ENCODE data around the gene PGLYRP1. TPM values are rescaled to one million over a fixed set of nuclear protein-coding genes. Genes with fewer than 3 reads are reported as not detected.

Gene PGLYRP1
- total and polyA plus RNA-seq, 4 donors = 0.25 to 13.9 (median 0.76) TPM

GRCh38 chr19:46017874-46018675, 4.8 kb downstream of the PGLYRP1 start:
- Histone ChIP-seq H3K27me3 (ENCODE audit: control insufficient read depth in 4 of 4, insufficient read depth in 4 of 4, low read length in 3 of 4) (no peaks in the 10 kb centered on the region), H3K4me3 (ENCODE audit: low read depth in 1 of 3, low read length in 3 of 3) (no peak overlapping the region), H3K9ac (ENCODE audit: low read depth in 1 of 2, low read length in 2 of 2) (no peak overlapping the region), H3K4me1 (ENCODE audit: control insufficient read depth in 4 of 4, insufficient read depth in 4 of 4, low read length in 3 of 4) (peaks cover 8 to 24% (median 15%) of the 10 kb centered on the region in 4 donors), H3K36me3 (ENCODE audit: control insufficient read depth in 4 of 4, insufficient read depth in 3 of 4, low read depth in 1 of 4, low read length in 3 of 4) (peaks cover 0 to 5% (median 0%) of the 10 kb centered on the region in 4 donors), H3K9me3 (ENCODE audit: control insufficient read depth in 4 of 4, low read length in 3 of 4) (no peaks in the 10 kb centered on the region), H3K27ac (ENCODE audit: low read depth in 1 of 2, low read length in 2 of 2) (no peak overlapping the region)
- no peak for DNase-seq (ENCODE audit: low spot score)
- 97% methylated on average over 15 of the region's 15 CpGs for whole genome bisulfite sequencing
- TF ChIP-seq SP1 (IDR thresholded peaks at IDR 0.05) (no peak), GABPA (IDR thresholded peaks at IDR 0.05 in 1 of 2, conservative IDR thresholded peaks at IDR 0.05 in 1 of 2) (no peak), TAF1 (conservative IDR thresholded peaks at IDR 0.05) (no peak), JUND (IDR thresholded peaks at IDR 0.05) (no peak), RAD21 (IDR thresholded peaks at IDR 0.05) (no peak), FOXA2 (IDR thresholded peaks at IDR 0.05) (no peak), ATF3 (IDR thresholded peaks at IDR 0.05) (no peak), REST (IDR thresholded peaks at IDR 0.05) (no peak), HNF4A (conservative IDR thresholded peaks at IDR 0.05) (no peak), YY1 (IDR thresholded peaks at IDR 0.05) (no peak), HNF4G (IDR thresholded peaks at IDR 0.05) (no peak), EGR1 (IDR thresholded peaks at IDR 0.05; ENCODE audit: low read depth in 2 of 2) (no peak), ZBTB33 (IDR thresholded peaks at IDR 0.05) (no peak)
- TF ChIP-seq, protein P1, sequence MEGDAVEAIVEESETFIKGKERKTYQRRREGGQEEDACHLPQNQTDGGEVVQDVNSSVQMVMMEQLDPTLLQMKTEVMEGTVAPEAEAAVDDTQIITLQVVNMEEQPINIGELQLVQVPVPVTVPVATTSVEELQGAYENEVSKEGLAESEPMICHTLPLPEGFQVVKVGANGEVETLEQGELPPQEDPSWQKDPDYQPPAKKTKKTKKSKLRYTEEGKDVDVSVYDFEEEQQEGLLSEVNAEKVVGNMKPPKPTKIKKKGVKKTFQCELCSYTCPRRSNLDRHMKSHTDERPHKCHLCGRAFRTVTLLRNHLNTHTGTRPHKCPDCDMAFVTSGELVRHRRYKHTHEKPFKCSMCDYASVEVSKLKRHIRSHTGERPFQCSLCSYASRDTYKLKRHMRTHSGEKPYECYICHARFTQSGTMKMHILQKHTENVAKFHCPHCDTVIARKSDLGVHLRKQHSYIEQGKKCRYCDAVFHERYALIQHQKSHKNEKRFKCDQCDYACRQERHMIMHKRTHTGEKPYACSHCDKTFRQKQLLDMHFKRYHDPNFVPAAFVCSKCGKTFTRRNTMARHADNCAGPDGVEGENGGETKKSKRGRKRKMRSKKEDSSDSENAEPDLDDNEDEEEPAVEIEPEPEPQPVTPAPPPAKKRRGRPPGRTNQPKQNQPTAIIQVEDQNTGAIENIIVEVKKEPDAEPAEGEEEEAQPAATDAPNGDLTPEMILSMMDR (IDR thresholded peaks at IDR 0.05; ENCODE audit: low read depth, low read length, missing input control) = no peak
- TF ChIP-seq, protein P2, sequence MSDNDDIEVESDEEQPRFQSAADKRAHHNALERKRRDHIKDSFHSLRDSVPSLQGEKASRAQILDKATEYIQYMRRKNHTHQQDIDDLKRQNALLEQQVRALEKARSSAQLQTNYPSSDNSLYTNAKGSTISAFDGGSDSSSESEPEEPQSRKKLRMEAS (IDR thresholded peaks at IDR 0.05) = no peak

Measured in liver (tissue), 9 donors.